ENCODE data around the gene TBKBP1.
"Not testable (repeated sequence)": the region's sequence is repeated elsewhere in the genome, so short reads cannot be mapped to it uniquely, and the experiment has no call there.

Gene TBKBP1

DNA sequence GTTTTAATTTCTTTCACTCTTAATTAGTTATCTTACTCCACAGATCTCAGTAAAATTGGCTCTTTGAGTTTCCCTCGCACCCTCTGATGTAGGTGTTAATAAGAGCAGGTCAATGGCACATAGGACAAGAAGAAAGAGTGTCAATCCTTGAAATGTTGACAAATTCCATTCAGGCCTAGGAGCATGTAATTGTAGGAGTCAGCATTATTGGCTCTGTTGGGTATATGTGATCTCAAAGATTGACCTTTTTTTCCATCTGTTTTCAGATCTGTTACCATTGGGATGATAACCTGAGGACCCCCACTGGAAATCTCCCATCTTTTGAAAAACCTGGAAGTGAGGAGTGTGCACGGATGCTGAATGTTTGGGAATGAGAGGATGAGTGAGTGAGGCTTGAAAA is 11.8 kb upstream of the TBKBP1 start:
- no peak for DNase-seq

DNA sequence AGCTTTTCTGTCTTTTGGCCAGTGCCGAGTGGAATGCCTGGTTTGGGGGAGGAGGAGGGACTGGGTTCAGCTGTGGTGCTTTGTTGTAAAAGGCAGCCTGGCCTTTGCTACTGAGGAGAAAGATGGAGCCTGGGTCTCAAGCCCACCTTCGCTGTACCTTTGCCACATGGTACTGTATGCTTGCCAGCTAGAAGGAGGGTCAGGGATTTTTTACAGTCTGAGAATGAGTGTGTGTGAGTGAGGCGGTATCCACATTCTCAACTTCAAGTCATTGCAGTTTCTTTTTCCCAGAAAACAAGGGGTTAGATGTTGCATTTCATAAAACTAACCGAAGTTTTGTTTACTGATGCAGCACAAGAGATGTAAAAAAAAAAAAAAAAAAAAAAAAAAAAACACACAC is 11.2 kb upstream of the TBKBP1 start:
- not testable (repeated sequence) for DNase-seq

DNA sequence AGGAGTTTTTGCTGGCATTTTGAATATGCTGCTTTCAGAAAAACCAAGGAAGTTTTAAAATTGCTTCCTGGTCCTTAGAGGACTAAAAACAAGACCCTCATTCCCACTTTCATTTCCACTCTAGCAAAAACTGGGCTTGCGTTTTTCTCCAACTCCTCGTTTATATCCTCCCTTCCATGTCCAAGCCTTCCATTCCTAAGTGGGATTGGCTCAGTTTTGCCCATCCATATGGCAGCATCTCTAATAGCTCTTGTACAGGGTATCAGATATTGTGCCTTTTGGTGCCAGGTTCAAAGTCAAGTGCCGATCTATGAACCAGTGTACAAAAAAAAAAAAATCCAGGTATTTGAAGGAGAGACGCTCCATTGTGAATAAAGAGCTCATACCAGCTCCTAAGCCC is 9.9 kb upstream of the TBKBP1 start:
- DNase-seq: no peak

DNA sequence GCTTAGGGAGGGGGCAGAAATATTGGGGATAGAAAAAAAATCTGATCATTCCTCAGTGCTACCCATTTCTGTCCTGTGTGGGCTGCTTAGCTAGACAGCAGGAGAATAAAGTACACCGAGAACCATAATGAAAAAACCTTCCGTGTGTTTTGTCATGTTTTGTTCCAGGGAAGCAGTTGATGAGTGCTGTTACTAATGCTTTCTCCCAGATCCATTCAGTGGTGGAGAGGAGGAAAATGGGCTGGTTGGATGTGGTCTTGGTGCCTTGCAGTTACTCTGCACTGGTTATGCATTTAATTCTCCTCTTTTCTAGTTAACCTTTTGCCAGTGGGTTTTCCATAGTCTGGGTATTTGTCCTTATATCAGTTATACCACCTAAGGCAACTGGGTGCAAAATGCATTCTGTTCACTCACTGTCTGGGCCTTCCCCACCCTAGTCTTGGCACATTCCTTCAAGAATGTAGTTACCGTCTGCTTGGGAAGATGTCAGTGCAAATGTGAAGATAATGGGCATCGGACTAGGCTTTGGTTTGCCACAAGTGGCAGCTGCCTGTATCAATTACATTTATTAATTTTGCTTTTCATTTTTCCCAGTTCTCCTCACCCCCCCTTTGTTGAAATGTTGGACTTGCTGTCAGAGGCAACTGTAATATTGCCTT is 9.3 kb upstream of the TBKBP1 start:
- DNase-seq: no peak

DNA sequence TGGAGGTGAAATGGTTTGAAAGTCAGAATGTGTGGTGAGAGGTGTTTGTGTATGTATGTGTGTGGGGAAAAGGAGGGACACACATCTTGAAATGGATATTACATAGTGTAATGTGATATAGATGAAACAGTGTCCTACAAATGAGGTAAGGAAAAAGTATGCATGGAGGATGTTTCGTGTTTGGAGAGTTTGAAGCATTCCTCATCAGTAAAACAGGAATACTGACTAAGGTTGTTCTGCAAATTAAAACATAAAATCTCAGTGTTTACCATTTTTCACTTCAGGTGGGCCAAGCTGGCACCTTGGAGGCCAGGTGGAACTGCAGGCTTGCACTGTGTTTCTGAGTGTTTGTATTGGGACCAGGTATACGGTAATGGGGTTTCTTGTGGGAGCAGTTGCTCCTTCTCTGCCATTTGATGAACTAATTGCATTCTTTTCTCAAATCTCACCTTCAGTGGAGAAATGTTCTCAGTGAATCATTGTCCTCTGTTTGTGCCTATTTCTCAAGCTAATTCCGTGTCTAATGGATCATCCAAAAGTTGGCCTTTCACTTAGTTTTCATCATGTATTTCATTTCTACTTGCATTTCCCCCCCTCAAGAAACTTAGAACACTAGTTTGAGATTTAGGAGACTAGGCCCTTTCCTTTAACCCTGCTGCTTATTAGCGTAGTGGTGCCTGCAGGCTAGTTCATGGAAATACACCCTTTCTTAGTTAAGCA is 8.2 kb upstream of the TBKBP1 start:
- no peak for DNase-seq

DNA sequence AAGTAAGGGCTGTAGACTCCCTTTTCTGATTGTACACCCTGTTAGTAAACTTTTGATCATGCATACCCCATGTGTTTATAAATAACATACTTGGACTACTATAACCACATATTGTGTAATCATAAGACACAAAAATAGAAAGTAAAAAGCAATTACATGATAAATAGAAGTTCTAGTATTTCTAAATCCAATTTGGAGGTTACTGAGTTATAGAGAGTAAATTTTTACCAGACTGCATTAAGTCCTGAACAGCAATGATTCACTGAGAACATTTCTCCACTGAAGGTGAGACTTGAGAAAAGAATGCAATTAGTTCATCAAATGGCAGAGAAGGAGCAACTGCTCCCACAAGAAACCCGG is 7.7 kb upstream of the TBKBP1 start:
- DNase-seq: no peak

DNA sequence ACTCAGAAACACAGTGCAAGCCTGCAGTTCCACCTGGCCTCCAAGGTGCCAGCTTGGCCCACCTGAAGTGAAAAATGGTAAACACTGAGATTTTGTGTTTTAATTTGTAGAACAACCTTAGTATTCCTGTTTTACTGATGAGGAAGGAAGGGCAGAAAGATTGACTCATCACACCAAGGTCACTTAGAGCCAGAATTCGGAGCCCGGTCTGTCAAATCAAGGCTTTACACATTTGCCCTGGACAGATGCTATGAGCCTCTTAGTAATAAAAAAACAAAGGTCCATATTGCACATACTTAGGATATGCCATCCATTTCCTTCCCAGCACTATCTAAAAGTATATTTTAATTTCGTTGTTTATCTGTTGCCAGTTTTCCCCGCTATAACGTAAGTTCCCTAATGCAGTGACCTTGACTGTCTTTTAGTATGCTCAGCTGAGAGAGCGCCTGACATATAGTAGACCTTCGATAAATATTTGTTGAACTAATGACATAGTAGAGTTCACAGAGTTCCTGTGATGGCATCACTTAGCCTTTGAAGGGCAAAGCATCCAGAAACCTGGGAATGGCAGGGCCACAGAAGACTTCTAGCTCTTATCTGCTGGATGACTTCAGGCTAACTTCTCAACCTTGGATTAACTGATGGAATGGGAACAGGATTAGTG is 7.2 kb upstream of the TBKBP1 start:
- no peak for DNase-seq

DNA sequence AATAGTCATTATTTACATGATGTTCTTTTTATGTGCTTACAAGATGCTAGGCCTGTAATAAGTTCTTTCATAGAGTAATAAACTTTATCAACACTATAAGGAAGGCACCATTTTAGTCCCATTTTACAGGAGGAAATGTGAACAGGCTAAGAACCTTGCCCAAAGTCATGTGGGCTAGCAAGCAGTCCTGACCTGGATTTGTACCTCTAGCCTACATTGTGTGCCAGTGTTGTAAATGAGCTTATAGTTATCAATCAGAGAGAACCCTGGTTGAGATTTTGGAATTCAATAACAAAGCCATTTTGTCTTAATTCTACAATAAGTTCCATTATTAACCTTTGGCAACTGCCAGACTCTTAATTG is 6.7 kb upstream of the TBKBP1 start:
- DNase-seq: no peak

DNA sequence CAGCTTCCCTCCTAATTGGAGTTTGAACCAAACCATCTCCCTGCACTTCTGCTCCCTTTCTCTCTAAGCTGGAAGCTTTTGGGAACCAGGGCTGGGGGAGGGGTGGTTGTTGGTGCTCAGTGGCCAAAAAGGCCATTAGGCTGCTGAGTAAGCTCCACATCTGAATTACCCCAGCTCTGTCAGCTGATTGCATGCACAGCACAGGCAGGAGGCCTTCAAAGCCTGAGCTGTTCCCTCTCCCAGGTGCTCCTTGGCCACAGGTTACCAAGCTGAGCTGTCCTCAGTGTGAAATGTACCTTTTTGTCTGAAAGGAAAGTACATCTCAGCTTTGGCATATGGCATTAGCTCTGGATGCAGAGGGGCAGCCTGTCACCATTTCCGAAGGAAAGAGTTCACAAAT is 6.2 kb upstream of the TBKBP1 start:
- no peak for DNase-seq

DNA sequence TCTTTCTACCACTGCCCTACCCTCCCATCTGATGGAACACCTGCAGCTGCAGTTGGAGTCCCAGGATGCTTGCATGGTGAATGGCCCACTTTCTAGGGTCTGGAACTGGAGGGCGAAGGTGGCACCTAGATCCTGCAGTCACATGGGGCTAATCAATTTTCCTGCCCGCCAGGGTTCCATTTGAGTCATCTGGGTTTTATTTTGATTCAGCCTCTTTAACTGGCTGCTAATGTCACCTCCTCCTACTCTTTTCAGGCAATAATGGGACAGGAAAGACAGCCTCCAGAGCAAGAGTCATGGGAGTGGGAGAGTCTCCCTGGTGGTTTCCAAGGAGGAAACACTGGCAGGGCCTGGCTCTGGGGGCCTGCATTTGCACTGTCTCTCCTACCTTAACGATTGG is 3.8 kb upstream of the TBKBP1 start:
- DNase-seq: no peak

DNA sequence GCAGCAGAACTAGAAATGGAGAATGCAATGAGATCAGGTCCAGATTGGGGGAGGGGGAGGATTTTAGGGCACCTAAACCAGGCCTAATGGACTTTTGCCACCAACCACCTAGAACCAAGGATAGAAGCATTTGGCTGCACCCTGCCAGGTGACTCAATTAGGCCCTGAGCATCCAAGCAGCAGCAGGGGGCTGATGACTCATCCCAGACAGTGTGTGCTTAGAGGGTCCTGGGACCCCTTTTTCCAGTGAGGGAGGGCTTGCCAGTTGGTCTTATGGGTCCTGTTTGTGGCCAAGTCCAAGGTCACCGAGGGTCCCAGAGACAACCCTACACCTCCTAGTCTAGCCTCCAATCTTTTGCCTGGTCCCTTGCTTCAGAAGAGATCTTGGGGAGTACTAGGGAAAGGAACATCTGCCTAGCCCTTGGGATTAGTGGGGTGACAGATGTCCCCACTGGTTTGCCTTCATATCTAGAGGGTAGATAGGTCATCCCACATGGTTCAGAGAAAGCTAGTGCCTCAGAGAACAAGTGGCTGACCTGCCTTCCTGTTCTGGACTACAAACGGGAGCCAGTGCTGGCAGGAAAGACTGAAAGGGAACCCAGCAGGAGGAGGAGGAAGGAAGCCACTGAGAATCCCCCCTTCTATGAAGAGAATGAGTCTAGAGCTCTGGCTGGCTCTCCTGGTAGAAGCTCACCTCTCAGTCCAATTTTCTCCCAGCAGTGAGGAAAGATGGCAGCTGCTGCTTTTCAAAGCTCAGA is 1.6 kb upstream of the TBKBP1 start:
- no peak for DNase-seq

DNA sequence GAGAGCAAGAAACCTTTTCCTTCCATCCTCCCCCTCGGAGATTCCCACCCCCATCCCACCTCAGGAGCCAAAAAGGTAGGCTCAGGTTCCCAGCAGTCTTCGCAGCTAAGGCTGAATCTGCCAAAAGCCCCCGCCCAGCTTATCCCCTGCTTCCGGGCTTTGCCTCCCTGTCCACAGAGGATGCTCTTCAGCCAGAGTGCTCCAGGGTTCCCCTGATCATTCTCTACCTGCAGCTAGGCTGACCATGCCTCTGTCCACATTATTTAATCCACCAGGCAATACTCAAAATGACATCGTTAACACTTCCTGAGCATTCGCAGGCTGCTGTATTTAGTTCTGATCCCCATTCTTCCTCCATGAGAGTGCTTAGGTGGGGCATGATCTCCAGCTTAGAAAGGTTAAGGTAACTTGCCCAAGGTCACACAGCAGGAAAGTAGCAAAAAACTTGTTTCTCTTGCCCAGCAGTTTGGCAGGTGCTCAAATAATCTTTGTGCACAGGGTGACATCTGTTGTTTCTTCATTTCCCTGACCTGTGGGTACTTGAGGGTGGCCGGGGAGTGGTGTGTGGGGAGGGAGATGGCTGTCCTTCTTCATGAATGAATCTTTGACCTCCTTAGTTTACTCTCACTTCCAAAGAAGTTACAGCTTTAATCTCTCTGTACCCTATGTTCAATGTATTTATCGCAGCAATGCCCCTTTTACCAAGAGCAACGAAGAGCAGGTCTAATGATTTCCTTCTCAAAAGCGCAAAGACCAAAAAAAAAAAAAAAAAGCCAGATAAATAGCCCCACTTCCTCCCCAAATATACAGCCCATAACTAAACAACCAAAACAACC is 848 bp upstream of the TBKBP1 start:
- DNase-seq: no peak

DNA sequence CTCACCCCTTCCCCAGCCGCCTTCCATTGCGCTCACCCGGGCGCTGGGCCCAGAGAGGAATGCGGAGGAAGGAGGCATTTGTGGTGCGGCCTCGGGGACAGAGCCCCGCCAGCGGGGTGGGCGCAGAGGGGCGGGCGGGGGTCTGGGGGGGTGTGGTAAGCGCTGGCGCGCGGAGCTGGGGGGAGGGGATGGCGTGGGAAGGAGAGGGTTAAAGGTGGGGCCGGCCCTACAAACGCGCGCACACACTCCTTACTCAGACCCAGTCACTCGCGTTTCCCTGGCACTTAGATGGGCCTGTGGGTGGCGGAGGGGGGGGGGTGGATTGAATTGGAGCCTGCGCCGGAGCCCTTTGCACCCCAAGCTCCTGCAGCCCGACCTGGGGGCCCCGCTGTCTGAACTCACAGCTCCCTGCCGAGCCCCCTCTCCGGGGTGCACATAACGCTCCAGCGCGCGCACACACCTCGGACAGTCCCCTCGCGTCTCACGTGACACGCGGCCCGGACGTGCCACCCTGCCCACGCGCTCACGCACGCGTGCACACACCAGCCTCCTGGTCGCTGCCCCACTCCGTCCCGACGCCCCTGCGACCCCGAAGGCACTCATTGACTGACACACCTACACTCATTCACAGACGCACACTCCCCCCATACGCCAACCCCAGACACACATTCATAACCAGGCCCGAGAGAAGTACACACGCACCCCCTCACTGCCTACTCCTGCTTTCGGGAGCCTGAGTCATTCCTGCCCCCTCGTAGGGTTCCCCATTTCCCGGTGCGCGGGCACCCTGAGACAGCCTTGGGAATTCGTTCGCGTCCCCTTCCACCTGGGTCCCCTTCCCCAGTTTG is 844 bp downstream of the TBKBP1 start:
- no peak for DNase-seq

DNA sequence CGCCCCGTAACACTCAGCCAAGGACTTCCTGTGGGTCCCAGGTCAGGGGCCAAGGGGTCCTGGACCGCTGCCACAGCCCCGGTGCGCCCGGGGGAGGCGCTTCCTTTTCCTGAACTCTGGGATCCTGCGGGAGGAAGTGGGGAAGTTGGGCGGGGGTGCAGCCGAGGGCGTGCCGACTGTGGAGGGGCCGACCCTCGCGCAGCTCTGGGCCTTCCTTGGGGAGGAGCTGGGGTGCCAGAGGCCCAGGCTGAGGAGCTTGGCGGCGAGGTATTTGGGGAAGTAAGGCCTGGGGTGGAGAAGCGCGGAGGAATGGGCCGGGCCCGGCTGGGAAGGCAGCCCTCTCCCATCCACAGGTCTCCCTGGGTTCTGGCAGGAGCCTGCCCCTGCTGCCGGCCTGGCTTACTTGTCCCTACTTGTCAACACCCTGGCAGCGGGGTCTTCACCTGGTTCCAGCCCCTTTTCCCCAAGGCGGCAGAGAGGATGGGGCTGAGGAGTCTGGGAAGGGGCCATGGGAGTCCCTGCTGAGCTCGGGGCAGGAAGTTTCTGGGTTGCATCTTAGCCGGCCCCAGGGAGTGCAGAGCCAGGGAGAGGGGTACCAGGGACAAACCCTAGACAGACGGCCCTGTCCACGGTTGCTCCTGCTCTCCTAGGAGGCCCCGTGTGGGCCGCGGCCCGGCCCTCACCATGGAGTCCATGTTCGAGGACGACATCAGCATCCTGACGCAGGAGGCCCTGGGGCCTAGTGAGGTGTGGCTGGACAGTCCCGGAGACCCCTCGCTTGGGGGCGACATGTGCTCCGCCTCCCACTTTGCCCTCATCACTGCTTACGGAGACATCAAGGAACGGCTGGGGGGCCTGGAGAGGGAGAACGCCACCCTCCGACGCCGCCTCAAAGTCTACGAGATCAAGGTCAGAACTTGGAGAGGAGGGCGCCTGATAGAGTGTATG is 1.7 kb downstream of the TBKBP1 start:
- no peak for DNase-seq

DNA sequence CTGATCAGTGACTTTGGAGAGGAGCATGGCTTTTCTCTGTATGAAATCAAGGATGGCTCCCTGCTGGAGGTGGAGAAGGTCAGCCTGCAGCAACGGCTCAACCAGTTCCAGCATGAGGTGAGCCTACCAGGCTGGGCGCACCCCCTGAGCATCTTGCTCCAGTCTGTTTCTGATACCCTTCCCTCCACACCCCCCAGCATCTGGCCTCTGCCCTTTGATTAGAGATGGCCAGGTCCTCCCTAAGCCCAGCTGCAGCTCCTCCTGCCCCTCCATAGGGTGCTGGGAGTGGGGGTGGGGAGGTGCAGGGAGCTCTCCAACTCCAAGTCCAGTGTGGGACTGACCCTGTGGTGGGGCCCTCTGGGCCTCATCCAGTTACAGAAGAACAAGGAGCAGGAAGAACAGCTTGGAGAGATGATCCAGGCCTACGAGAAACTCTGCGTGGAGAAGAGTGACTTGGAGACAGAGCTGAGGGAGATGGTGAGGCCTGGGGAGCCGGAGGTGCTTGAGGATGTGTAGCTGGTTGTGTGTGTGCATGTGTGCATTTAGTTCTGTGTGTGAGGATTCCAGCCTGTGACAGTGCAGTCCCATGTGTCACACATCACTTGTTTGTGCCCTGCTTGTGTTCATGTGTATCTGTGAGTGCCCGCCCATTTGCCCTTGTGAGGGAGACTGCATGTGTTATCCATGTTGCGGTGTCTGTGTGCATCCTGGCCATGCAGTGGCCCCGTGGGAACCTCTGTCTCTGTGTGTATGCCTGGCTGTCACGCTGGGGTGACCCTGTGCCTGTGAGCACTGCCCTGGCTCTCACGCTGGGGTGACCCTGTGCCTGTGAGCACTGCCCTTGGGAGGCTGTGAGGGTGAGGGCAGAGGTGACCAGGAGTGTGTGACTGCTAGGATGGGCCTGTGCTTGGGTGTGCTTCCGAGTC is 3.0 kb downstream of the TBKBP1 start:
- DNase-seq: no peak

DNA sequence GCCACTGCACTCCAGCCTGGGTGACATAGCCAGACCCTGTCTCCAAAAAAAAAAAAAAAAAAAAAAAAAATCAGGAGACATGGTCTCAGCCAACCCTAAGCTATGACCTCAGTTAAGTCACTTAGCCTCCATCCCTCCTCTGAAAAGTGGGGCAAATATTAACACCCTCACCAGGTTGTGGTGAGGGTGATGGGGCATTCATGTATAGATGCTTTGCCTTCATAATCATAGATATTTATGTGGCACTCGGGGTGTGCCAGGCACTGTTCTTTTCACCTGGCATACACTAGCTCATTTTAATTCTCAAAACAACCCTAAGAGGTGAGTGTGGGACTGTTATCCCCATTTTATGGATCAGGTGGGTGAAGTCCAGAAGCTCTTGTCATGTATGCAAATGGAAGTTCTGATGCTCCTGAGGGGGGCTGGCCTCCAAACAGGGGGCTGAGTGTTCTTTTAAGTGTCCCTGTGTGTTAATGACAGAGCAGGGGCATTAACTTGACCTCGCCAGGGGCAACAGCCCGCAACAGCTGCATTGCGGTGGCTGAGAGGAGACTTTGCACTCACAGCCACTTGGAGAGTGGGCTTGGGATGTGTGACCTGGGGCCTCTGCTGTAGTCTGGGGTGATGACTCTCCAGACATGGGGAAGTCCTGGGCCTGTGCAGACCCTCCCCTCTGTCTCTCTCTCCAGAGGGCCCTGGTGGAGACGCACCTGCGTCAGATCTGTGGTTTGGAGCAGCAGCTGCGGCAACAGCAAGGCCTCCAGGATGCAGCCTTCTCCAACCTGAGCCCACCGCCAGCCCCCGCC is 4.1 kb downstream of the TBKBP1 start:
- DNase-seq: no peak

DNA sequence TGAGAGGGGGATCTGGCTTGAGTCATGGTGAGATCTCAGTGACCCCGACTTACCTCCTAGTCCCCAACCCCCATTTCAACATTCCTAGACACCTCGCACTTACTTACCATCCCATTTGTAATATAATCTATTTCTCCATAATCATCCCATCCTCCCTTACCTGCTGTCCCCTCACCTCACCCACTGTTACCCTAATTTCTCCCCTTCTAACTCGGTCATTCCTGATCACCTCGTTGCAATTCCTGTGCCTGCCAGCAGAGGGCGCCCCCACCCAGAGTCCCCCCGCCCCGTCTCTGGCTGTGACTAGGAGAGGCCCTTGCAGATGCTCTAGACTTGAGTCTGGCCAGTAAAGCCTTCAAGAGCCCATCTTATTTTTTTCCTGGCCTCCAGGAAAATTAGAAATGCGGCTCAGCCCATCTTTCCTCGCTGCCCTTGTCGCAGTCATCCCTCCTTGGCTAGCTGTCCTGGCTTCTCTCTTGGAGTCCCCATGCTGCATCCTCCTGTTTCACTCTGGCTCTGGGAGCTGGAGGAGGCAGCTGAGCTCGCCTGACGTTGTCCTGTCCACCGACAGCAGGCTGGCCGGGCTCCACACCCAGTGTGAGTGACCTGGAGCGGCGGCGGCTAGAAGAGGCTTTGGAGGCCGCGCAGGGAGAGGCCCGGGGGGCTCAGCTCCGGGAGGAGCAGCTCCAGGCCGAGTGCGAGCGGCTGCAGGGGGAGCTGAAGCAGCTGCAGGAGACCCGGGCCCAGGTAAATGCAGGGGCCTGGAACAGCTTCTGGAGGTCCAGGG is 5.0 kb downstream of the TBKBP1 start:
- no peak for DNase-seq

DNA sequence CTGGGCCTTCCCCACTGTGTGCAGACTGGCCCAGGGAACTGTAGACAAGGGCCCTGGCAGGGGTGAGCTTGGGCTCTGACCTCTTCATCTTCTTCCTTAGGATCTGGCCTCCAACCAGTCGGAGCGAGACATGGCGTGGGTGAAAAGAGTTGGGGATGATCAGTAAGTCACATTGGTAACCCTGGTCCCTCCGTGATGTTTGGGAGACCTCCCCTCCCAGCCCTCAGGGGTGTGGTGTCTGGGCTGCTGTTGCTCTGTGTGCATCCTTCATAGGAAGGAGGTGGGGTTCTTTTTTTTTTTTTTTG is 5.5 kb downstream of the TBKBP1 start:
- no peak for DNase-seq

All from GOT3 (cell line).